Prostate gland (tissue), 1 donor: ENCODE results near the gene PARP14.

Experiments
- POLR2A ChIP-seq: fragments of 450-650 bp; IDR thresholded peaks from one replicate; pipeline ENCODE4 v1.6.1; 2016; ENCODE audit warnings: antibody characterized with exemption, mild to moderate bottlenecking
- POLR2AphosphoS5 ChIP-seq: sonication (generic); formaldehyde crosslinking; IDR thresholded peaks from one replicate; pipeline ENCODE4 v1.6.1; 2017; ENCODE audit warnings: antibody characterized with exemption

DNA sequence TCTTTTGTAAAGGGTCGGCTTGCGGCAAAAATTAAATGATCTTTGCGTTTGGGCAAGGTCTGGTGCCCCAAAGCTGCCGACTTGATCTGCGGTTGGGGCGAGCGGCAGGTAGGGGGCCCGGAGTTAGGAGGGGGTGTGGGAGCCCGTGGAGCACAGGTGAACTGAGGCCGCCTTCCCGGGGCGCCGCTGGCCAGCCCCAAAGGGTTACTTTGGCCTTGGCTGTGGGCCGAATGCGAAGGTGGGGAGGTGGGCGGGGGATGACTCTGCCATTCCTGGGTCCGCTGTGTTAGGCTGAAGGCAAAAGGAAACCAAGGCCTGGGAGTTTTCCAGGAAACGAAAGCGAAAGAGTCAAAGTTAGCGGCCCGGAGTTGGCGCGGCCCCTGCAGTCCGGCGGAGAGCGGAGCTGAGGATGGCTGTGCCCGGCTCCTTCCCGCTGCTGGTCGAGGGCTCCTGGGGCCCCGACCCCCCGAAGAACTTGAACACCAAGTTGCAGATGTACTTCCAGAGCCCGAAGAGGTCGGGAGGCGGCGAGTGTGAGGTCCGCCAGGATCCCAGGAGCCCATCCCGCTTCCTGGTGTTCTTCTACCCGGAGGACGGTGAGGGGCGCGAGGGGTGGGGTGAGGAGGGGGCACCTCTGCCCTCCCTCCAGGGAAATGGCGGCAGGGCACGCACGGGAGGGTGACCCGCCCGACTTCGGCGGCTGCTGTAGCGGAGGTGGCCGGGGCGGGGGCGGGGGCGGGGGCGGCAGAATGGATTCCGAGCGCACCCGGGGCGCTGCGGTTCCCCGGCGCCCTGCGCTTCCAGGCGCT lies at the start of gene PARP14:
- TF ChIP-seq POLR2AphosphoS5: peak; percentile 51
- peak; percentile 48 for TF ChIP-seq POLR2A
